A549 (cell line): ENCODE measurements around the gene PCDH1. TPM values are rescaled to one million over a fixed set of nuclear protein-coding genes. Genes with fewer than 3 reads are reported as not detected.

Source experiments
- ATAC-seq, 2 experiments: fragments of 200-7000 bp in 1 of 2; fragments of >200 bp in 1 of 2; cut with Nextera tagmentation in 1 of 2; cut with Tn5 transposase in 1 of 2; 3 replicates each; pipeline versions ENCODE4 v1.8.0 to v1.9.1; 2018 to 2020; ENCODE audit warnings: mild to moderate bottlenecking in 1 of 2, moderate library complexity in 1 of 2
- CTCF ChIA-PET: fragments of 300-600 bp; sonication (Branson Sonifier 250); formaldehyde crosslinking; extraction: SDS; loops from one replicate; lab custom pipeline; 2021; ENCODE audit warnings: antibody characterized with exemption, inconsistent platforms; lab: Yijun Ruan, JAX
- POLR2A ChIA-PET: fragments of 350-600 bp; formaldehyde crosslinking; extraction: SDS; loops from one replicate; lab custom pipeline; 2021; ENCODE audit warnings: antibody characterized with exemption, inconsistent platforms; lab: Yijun Ruan, JAX
- DNase-seq, 2 experiments: peaks; one replicate each; pipeline versions ENCODE4 v3.0.0 to v3.0.0-alpha.2; 2011 to 2016; ENCODE audit warnings: low read depth in 1 of 2, low spot score in 1 of 2
- FAIRE-seq: peaks from 2 replicates; lab custom pipeline; 2011; peaks lifted over from hg19 to GRCh38; lab: Jason Lieb, UNC
- H3K27ac ChIP-seq, 2 experiments: fragments of >200 bp; sonication (Bioruptor Twin); formaldehyde crosslinking; 3 replicates each; pipeline ENCODE4 v1.5.1; 2016 to 2017
- H3K4me1 ChIP-seq: fragments of >200 bp; sonication (Bioruptor Twin); formaldehyde crosslinking; 3 replicates; pipeline ENCODE4 v1.6.1; 2016
- H3K4me2 ChIP-seq: fragments of >200 bp; sonication (Bioruptor Twin); formaldehyde crosslinking; 3 replicates; pipeline ENCODE4 v1.6.1; 2016
- H3K4me3 ChIP-seq: fragments of >200 bp; sonication (Bioruptor Twin); formaldehyde crosslinking; 3 replicates; pipeline ENCODE4 v1.5.1; 2016
- H3K9me3 ChIP-seq: fragments of >200 bp; sonication (Bioruptor Twin); formaldehyde crosslinking; 3 replicates; pipeline ENCODE4 v1.6.1; 2016
- CBX2 ChIP-seq: fragments of 200-600 bp; sonication (generic); IDR thresholded peaks from 2 replicates; pipeline ENCODE4 v1.6.1; 2016; ENCODE audit warnings: low read depth, mild to moderate bottlenecking, borderline replicate concordance
- CBX8 ChIP-seq: fragments of 200-600 bp; sonication (generic); IDR thresholded peaks from 2 replicates; pipeline ENCODE4 v1.6.1; 2016
- EHF ChIP-seq: fragments of 250-450 bp; sonication (Bioruptor Pico); IDR thresholded peaks from 2 replicates; pipeline ENCODE4 v1.5.0; 2020; ENCODE audit warnings: mild to moderate bottlenecking
- FOSB ChIP-seq: fragments of 250-450 bp; sonication (Bioruptor Pico); IDR thresholded peaks from 2 replicates; pipeline ENCODE4 v1.5.0; 2020; ENCODE audit warnings: mild to moderate bottlenecking, moderate library complexity
- FOXS1 ChIP-seq: fragments of 250-450 bp; sonication (Bioruptor Pico); IDR thresholded peaks from 2 replicates; pipeline ENCODE4 v1.5.0; 2020; ENCODE audit warnings: mild to moderate bottlenecking, moderate library complexity
- GATA3 ChIP-seq: IDR thresholded peaks from 2 replicates; pipeline ENCODE4 v1.6.1; 2012; ENCODE audit warnings: borderline replicate concordance
- HDAC2 ChIP-seq: fragments of 200-600 bp; sonication (generic); IDR thresholded peaks from 2 replicates; pipeline ENCODE4 v1.6.1; 2016
- HEYL ChIP-seq: fragments of 250-450 bp; sonication (Bioruptor Pico); IDR thresholded peaks from 2 replicates; pipeline ENCODE4 v1.8.0; 2021; ENCODE audit warnings: mild to moderate bottlenecking, moderate library complexity
- HOXA7 ChIP-seq: fragments of 250-450 bp; sonication (Bioruptor Pico); IDR thresholded peaks from 2 replicates; pipeline ENCODE4 v1.5.0; 2020; ENCODE audit warnings: mild to moderate bottlenecking, moderate library complexity
- HOXB13 ChIP-seq: fragments of 250-450 bp; sonication (Bioruptor Pico); IDR thresholded peaks from 2 replicates; pipeline ENCODE4 v1.5.0; 2020; ENCODE audit warnings: low read depth, mild to moderate bottlenecking, moderate library complexity
- HOXB5 ChIP-seq: fragments of 250-450 bp; sonication (Bioruptor Pico); IDR thresholded peaks from 2 replicates; pipeline ENCODE4 v1.5.0; 2020; ENCODE audit warnings: mild to moderate bottlenecking, moderate library complexity
- JUNB ChIP-seq: fragments of >200 bp; sonication (Bioruptor Twin); formaldehyde crosslinking; IDR thresholded peaks from 2 replicates; pipeline ENCODE4 v1.6.1; 2016
- KDM1A ChIP-seq: fragments of 200-600 bp; sonication (generic); IDR thresholded peaks from 2 replicates; pipeline ENCODE4 v1.6.1; 2016; ENCODE audit warnings: low read depth, mild to moderate bottlenecking
- MAZ ChIP-seq: fragments of 150-350 bp; IDR thresholded peaks from 2 replicates; pipeline ENCODE4 v1.6.1; 2014; ENCODE audit warnings: antibody characterized with exemption, low read depth, low read length, borderline replicate concordance
- POLR2A ChIP-seq: IDR thresholded peaks from 2 replicates; pipeline ENCODE4 v1.6.1; 2012; ENCODE audit warnings: mild to moderate bottlenecking, low read length
- RCOR1 ChIP-seq: fragments of 150-350 bp; IDR thresholded peaks from 2 replicates; pipeline ENCODE4 v1.6.1; 2014; ENCODE audit warnings: antibody characterized with exemption, low read length, low read depth
- RNF2 ChIP-seq: fragments of 200-600 bp; sonication (generic); IDR thresholded peaks from 2 replicates; pipeline ENCODE4 v1.6.1; 2016; ENCODE audit warnings: low read depth, mild to moderate bottlenecking, antibody characterized with exemption, moderate library complexity, borderline replicate concordance
- SREBF2 ChIP-seq: fragments of 450-650 bp; IDR thresholded peaks from 2 replicates; pipeline ENCODE4 v1.6.1; 2014; ENCODE audit warnings: mild to moderate bottlenecking, moderate library complexity
- ZC3H11A ChIP-seq: fragments of 450-650 bp; IDR thresholded peaks from 2 replicates; pipeline ENCODE4 v1.6.1; 2014; ENCODE audit warnings: antibody characterized with exemption, mild to moderate bottlenecking
- ZNF302 ChIP-seq: fragments of 250-450 bp; sonication (Bioruptor Pico); IDR thresholded peaks from 2 replicates; pipeline ENCODE4 v1.9.0; 2021; ENCODE audit warnings: inconsistent platforms, mild to moderate bottlenecking, moderate library complexity
- ZSCAN20 ChIP-seq: fragments of 250-450 bp; sonication (Bioruptor Pico); IDR thresholded peaks from 2 replicates; pipeline ENCODE4 v1.8.0; 2022; ENCODE audit warnings: mild to moderate bottlenecking, moderate library complexity
- WGBS: methylation state at CpG from one replicate; pipeline ENCODE4 v1.1.6; 2017; ENCODE audit errors: missing lambda C conversion rate; 5-methylcytosine and 5-hydroxymethylcytosine counted together
- polyA plus RNA-seq, 4 experiments: library from polyadenylated mRNA; depleted of rRNA in 3 of 4; stranded (reverse); fragments of >200 nt; fragmentation: RNase III in 1 of 4; extraction: RNeasy Plus Mini Kit Qiagen cat#74134 plus additional on column Dnase treatment in 1 of 4; gene quantifications; 2 replicates in 3 of 4; 3 replicates in 1 of 4; pipeline ENCODE4 v1.2.3, GENCODE V29; 2011 to 2017
- TF ChIP-seq, protein P1 (sequence below): fragments of 450-650 bp; IDR thresholded peaks from 2 replicates; pipeline ENCODE4 v1.6.1; 2014; ENCODE audit warnings: antibody characterized with exemption
- TF ChIP-seq, protein P2 (sequence below): IDR thresholded peaks from 2 replicates; pipeline ENCODE4 v1.6.1; 2012

The PCDH1 gene
- polyA plus RNA-seq, 2 of the 4 experiments (the other 2 are of a cell fraction), result 0.41 to 2.9 TPM

DNA sequence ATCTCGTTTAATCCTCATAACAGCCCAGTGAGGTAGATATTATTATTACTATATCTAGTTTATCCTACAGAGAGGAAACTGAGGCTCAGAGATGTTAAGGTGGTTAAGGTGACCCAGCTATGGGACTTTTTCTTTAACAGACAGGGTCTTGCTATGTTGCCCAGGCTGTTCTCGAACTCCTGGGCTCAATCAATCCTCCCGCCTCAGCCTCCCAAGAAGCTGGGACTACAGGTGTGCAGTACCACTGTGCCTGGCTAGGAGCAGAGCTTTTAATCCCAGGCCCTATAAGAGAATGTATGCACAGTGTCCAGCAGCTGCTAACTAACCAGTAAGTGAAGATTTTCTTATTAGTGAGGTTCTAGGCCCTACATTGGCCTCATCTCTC, 62.4 kb downstream of the PCDH1 start:
- POLR2A ChIA-PET, result no interaction called here
- WGBS, result 47% methylated on average over 3 of the region's 3 CpGs
- CTCF ChIA-PET, result interaction anchor here (0.7 to 10.0 kb wide), 13 partner anchors 13 to 145 kb away, joined by 3 to 95 read pairs (median 6); partner anchors contain the start of gene PCDH1
- Histone ChIP-seq H3K27ac (no peak overlapping the region), H3K4me1 (peaks cover 2% of the 10 kb centered on the region; the same call in 2 of the 3 replicates), H3K4me3 (no peak overlapping the region), H3K9me3 (no peaks in the 10 kb centered on the region), H3K4me2 (no peak overlapping the region)
- ATAC-seq, result no peak
- DNase-seq, result no peak
- TF ChIP-seq ZC3H11A (no peak), HEYL (CRISPR knock-in tag) (no peak), GATA3 (no peak), HOXB5 (no peak), ZNF302 (no peak)
- no peak for FAIRE-seq

DNA sequence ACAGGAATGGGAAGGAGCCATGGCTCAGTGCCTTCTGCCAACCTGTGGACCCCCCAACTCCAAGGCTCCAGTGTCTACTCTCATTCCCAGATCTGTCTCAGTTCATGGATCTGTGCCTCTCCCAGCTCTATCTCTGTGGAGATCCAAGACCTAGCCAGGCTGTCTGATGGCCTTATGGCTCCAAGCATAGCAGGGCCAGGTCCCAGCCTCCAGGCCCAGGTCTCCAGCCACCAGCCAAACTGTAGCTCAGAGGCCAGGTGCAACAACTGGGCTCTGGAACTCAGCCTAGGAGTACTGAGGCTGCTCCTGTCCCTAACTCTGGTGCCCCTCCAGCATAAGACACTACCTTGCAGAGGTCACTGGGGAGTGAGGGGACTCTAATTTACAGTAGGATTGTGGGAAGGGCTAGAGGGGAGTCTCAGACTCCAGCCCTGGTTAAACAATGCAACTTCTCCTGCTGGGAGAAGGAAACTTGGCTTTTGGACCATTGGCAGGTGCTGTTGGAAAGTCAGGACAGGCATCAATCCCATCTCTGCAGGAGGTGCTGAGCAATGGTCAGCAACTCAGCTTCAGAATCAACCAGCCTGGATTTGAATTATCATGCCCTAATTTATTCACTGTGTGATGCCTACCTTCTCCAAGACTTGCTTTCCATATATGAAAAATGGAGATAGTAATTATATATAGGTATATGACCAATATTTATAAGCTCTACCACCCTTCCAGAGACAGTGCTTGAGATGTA, 63.0 kb downstream of the PCDH1 start:
- no peaks in the 10 kb centered on the region for H3K9me3 ChIP-seq
- H3K4me2 ChIP-seq, result no peak overlapping the region
- H3K27ac ChIP-seq, result no peak overlapping the region
- DNase-seq, result no peak
- TF ChIP-seq, protein P1, sequence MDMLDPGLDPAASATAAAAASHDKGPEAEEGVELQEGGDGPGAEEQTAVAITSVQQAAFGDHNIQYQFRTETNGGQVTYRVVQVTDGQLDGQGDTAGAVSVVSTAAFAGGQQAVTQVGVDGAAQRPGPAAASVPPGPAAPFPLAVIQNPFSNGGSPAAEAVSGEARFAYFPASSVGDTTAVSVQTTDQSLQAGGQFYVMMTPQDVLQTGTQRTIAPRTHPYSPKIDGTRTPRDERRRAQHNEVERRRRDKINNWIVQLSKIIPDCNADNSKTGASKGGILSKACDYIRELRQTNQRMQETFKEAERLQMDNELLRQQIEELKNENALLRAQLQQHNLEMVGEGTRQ, result no peak
- TF ChIP-seq HOXB13 (CRISPR knock-in tag), result no peak
- TF ChIP-seq EHF (CRISPR knock-in tag), result no peak
- no peak for TF ChIP-seq CBX2
- TF ChIP-seq POLR2A, result no peak
- TF ChIP-seq SREBF2, result no peak
- no peak for TF ChIP-seq RNF2
- no peak for TF ChIP-seq FOXS1 (CRISPR knock-in tag)
- TF ChIP-seq KDM1A, result no peak
- TF ChIP-seq FOSB, result no peak
- TF ChIP-seq HOXA7, result no peak
- no peak for TF ChIP-seq GATA3
- no peak for TF ChIP-seq JUNB
- TF ChIP-seq, protein P2, sequence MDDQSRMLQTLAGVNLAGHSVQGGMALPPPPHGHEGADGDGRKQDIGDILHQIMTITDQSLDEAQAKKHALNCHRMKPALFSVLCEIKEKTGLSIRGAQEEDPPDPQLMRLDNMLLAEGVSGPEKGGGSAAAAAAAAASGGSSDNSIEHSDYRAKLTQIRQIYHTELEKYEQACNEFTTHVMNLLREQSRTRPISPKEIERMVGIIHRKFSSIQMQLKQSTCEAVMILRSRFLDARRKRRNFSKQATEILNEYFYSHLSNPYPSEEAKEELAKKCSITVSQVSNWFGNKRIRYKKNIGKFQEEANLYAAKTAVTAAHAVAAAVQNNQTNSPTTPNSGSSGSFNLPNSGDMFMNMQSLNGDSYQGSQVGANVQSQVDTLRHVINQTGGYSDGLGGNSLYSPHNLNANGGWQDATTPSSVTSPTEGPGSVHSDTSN, result no peak
- no peak for TF ChIP-seq MAZ
- no peak for TF ChIP-seq RCOR1
- no peak for TF ChIP-seq ZNF302
- no peak for TF ChIP-seq HDAC2
- TF ChIP-seq ZSCAN20 (CRISPR knock-in tag), result no peak
- no peak for TF ChIP-seq CBX8
- H3K4me1 ChIP-seq, result no peaks in the 10 kb centered on the region
- ATAC-seq, result no peak
- POLR2A ChIA-PET, result no interaction called here
- CTCF ChIA-PET, result interaction anchor here (0.7 to 10.0 kb wide), 24 partner anchors 9 to 154 kb away, joined by 3 to 95 read pairs (median 5); partner anchors contain the start of genes PCDH1 and RNF14
- no peak overlapping the region for H3K4me3 ChIP-seq
- no peak for FAIRE-seq
